AG04450 (cell line): ENCODE results near the gene TRIP13. TPM values are rescaled to one million over a fixed set of nuclear protein-coding genes. Genes with fewer than 3 reads are reported as not detected.
"Not testable (repeated sequence)": the region's sequence is repeated elsewhere in the genome, so short reads cannot be mapped to it uniquely, and the experiment has no call there.

Experiments
- CTCF ChIA-PET: fragments of 300-600, 350-600 bp; formaldehyde crosslinking; extraction: SDS; loops from one replicate; lab custom pipeline; 2022; ENCODE audit warnings: antibody characterized with exemption, inconsistent platforms; lab: Charles Lee
- POLR2A ChIA-PET: fragments of 350-600 bp; formaldehyde crosslinking; extraction: SDS; loops from one replicate; lab custom pipeline; 2021; ENCODE audit warnings: antibody characterized with exemption, inconsistent platforms; lab: Yijun Ruan, JAX
- DNase-seq: peaks from one replicate; pipeline ENCODE4 v3.0.0-alpha.2; 2011; ENCODE audit warnings: low read depth, low spot score
- H3K27ac ChIP-seq: one replicate; pipeline ENCODE4 v1.5.1; 2012; ENCODE audit warnings: low read depth, low read length, control low read depth
- H3K27me3 ChIP-seq: one replicate; pipeline ENCODE4 v1.6.0; 2012; ENCODE audit warnings: low read length; ENCODE audit not compliant: control insufficient read depth, insufficient read depth
- H3K4me3 ChIP-seq: 2 replicates; pipeline ENCODE4 v1.5.1; 2011; ENCODE audit warnings: mild to moderate bottlenecking, low read depth, low read length, control low read depth
- H3K9me3 ChIP-seq: 2 replicates; pipeline ENCODE4 v1.5.1; 2012; ENCODE audit warnings: low read length; ENCODE audit not compliant: control insufficient read depth, insufficient read depth
- polyA plus RNA-seq: library from polyadenylated mRNA; depleted of rRNA; stranded (reverse); fragments of >200 nt; gene quantifications from 2 replicates; pipeline ENCODE4 v1.2.3, GENCODE V29; 2011
- TF ChIP-seq, protein P1 (sequence below): IDR thresholded peaks from 2 replicates; pipeline ENCODE4 v1.5.1; 2011; ENCODE audit warnings: low read depth, low read length, control low read depth, inconsistent platforms

The TRIP13 gene
- polyA plus RNA-seq, 1 experiment = 13.8 TPM

DNA sequence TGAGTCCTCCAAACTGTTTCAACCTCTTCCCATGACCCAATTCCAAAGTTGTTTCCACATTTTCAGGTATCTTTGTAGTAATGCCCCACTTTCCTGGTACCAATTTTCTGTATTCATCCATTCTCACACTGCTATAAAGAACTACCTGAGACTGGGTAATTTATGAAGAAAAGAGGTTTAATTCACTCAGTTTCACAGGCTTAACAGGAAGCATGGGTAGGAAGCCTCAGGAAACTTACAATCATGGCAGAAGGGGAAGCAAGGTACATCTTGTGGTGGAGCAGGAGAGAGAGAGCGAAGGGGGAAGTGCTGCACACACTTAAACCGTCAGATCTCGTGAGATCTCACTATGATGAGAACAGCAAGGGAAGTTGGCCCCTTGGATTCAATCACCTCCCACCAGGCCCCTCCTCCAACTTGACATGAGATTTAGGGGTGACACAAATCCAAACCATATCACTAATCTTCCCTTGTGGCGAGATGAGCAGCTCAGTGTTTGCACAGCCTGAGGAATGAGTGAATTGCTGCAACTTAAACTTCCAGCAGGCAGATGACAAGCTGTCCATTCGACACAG lies 42.9 kb downstream of the TRIP13 start:
- ChIA-PET POLR2A (no interaction called here), CTCF (interaction anchor here (0.7 to 2.3 kb wide), 8 partner anchors 12 to 709 kb away, joined by 3 to 12 read pairs (median 6); no protein-coding TSS in a partner anchor)
- H3K27me3 ChIP-seq = peaks cover 39% of the 10 kb centered on the region

DNA sequence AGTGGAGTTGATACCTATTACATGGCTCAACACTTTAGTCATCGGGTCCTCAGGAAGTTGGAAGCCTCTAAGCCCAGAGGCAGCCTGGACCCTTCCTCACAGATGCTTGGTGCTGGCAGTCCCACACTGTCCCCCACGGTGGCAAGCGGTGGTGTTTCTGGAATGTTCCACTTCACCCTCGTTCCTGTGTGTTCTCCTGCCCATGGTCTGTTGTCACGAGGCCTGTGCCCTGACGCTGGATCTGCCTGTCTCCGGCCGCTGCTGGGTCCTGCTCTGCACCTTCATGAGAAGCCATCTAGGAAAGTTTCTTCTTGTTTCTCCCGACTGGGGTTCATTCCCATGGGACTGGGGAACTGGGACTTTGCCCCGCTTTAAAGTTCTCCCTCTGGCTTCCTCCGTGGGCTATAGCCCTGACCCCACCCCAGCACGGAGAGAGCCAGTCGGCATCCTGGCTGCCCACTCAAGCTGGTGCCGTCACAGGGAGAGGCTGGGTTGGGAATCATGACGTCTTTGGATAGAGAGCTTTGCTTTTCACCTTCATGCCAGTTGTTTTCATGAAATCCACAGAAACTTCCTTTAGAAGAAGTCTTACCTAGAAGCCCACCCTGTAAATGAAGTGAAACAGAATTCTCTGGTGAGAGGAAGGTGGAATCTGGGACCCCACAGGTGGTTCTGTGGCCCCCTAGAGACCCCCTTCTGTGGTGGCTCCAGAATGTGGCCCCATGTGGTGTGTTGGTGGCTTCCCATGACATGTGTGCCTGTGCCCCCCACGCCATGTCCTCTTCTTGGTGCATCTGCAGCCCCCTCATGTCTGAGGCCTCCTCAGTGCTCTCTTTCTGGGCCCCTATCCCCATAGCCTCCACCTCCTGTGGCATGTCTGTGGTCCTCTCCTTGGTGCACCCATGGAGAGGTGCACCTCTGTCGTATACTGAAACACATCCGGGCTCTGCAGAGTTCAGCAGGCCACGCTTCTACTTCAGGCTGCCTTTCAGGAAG lies 43.8 kb downstream of the TRIP13 start:
- POLR2A ChIA-PET = no interaction called here
- CTCF ChIA-PET = no interaction called here
- TF ChIP-seq, protein P1, sequence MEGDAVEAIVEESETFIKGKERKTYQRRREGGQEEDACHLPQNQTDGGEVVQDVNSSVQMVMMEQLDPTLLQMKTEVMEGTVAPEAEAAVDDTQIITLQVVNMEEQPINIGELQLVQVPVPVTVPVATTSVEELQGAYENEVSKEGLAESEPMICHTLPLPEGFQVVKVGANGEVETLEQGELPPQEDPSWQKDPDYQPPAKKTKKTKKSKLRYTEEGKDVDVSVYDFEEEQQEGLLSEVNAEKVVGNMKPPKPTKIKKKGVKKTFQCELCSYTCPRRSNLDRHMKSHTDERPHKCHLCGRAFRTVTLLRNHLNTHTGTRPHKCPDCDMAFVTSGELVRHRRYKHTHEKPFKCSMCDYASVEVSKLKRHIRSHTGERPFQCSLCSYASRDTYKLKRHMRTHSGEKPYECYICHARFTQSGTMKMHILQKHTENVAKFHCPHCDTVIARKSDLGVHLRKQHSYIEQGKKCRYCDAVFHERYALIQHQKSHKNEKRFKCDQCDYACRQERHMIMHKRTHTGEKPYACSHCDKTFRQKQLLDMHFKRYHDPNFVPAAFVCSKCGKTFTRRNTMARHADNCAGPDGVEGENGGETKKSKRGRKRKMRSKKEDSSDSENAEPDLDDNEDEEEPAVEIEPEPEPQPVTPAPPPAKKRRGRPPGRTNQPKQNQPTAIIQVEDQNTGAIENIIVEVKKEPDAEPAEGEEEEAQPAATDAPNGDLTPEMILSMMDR = no peak

More for the DNA sequence above, 42.9 kb downstream of the TRIP13 start:
- H3K27ac ChIP-seq = no peak overlapping the region
- H3K9me3 ChIP-seq = no peaks in the 10 kb centered on the region
- no peak overlapping the region for H3K4me3 ChIP-seq
- TF ChIP-seq, protein P1 = no peak
- DNase-seq = no peak

DNA sequence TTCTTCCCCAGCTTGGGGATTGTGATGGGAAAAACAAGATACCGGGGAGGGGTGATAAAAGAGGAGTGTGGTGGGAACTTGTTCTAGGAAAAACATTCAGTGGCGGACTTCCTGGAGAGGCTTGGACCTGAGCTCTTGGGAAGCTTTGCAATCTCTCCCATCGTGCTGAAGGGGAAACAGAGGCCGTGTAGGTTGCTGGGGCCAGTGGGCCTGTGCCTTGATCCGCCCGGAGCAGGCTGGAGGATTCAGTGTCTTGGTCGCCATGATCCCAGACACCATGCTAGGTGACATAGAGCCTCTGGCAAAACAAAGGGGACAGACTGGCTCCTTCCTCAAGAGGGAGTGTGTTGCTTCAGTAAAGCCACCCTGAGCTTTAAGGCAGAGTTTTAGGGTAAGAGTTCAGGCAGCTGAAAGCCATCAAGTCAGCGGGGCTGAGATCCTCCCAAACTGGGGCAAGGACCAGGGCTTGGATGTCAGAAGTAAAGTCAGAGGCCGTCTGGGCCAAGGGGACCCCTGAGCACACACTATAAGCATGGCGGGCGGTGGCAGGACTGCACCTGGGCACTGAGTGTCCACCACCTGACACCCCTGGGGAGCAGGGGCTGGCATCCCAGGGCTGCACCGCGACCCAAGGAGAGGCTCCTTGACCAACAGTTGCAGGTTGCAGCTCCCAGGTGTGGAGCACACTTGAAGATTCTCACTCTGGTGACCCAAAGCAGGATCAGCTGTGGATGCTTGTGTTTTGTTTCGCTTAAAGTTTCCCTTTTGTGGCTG lies 44.7 kb downstream of the TRIP13 start:
- Histone ChIP-seq H3K27me3 (peaks cover 32% of the 10 kb centered on the region), H3K9me3 (no peaks in the 10 kb centered on the region), H3K27ac (no peak overlapping the region), H3K4me3 (no peak overlapping the region)
- ChIA-PET CTCF (no interaction called here), POLR2A (no interaction called here)
- no peak for DNase-seq
- TF ChIP-seq, protein P1 = no peak

More for the DNA sequence above, 43.8 kb downstream of the TRIP13 start:
- Histone ChIP-seq H3K9me3 (no peaks in the 10 kb centered on the region), H3K27ac (no peak overlapping the region), H3K4me3 (no peak overlapping the region), H3K27me3 (peaks cover 39% of the 10 kb centered on the region)
- DNase-seq = no peak

DNA sequence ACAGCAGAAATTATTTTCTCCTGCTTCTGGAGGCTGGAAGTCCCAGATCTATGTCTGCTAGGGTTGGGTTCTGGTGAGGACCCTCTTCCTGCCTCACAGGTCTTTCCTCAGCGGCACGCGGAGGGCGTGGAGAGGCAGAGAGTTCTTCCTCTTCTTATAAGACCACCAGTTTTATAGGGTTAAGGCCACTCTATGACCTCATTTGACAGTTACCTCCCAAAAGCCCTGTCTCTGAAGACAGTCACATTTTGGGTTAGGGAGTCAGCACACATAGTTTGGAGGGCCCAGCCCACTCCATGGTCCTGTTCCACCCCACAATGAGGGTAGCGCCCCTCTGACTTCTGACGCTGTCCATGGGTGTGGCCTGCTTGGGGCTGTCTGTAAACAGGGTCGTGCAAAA lies 46.7 kb downstream of the TRIP13 start:
- ChIA-PET CTCF (no interaction called here), POLR2A (no interaction called here)
- TF ChIP-seq, protein P1 = no peak
- H3K27me3 ChIP-seq = peaks cover 36% of the 10 kb centered on the region
- no peak overlapping the region for H3K27ac ChIP-seq
- no peak overlapping the region for H3K4me3 ChIP-seq
- no peaks in the 10 kb centered on the region for H3K9me3 ChIP-seq
- no peak for DNase-seq

DNA sequence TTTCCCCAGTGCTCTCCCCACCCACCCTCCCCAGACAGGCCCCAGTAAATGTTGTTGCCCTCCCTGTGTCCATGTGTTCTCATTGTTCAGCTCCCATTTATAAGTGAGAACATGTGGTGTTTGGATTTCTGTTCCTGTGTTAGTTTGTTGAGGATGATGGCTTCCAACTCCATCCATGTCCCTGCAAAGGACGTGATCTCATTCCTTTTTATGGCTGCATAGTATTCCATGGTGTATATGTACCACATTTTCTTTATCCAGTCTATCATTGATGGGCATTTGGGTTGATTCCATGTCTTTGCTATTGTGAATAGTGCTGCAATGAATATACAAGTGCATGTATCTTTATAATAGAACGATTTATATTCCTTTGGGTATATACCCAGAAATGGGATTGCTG lies 48.1 kb downstream of the TRIP13 start:
- peaks cover 41% of the 10 kb centered on the region for H3K27me3 ChIP-seq
- CTCF ChIA-PET = interaction anchor here (1.1 kb wide), 1 partner anchor 17 kb away, joined by 5 read pairs; no protein-coding TSS in a partner anchor
- H3K4me3 ChIP-seq, H3K9me3 ChIP-seq, POLR2A ChIA-PET, DNase-seq, H3K27ac ChIP-seq: not testable (repeated sequence)
